HuH-7.5 (cell line): ENCODE measurements around the gene CCDC18.
"Not testable (repeated sequence)": the region's sequence is repeated elsewhere in the genome, so short reads cannot be mapped to it uniquely, and the experiment has no call there.

ENCODE experiments used
- DNase-seq: peaks from one replicate; pipeline ENCODE4 v3.0.0; 2011; ENCODE audit warnings: low spot score

CCDC18 gene

GRCh38 chr1:93171549-93172034 is 8.9 kb upstream of the CCDC18 start:
- no peak for DNase-seq

GRCh38 chr1:93172778-93173177 is 7.7 kb upstream of the CCDC18 start:
- DNase-seq, result no peak

- not testable (repeated sequence) for DNase-seq
Observed at GRCh38 chr1:93174638-93175037, 5.9 kb upstream of the CCDC18 start.

- no peak for DNase-seq
Observed at GRCh38 chr1:93177991-93178390, 2.5 kb upstream of the CCDC18 start.

GRCh38 chr1:93178418-93178817 is 2.1 kb upstream of the CCDC18 start:
- DNase-seq, result no peak

GRCh38 chr1:93179886-93180722 is 420 bp upstream of the CCDC18 start, which contains the start of gene TMED5:
Gene TMED5, minus strand, starts transcription at chr1:93180413. Its CDS starts 171 bp downstream, at chr1:93180242.
- peak; percentile 65 for DNase-seq

- no peak for DNase-seq
Observed at GRCh38 chr1:93186667-93187066, 6.1 kb downstream of the CCDC18 start.

- no peak for DNase-seq
Observed at GRCh38 chr1:93190432-93190831, 9.9 kb downstream of the CCDC18 start.

GRCh38 chr1:93194231-93194990 is 13.9 kb downstream of the CCDC18 start:
- DNase-seq, result no peak

GRCh38 chr1:93196591-93196990 is 16.1 kb downstream of the CCDC18 start:
- DNase-seq, result no peak

- no peak for DNase-seq
Observed at GRCh38 chr1:93199150-93199549, 18.6 kb downstream of the CCDC18 start.

GRCh38 chr1:93200086-93200620 is 19.6 kb downstream of the CCDC18 start:
- no peak for DNase-seq

- no peak for DNase-seq
Observed at GRCh38 chr1:93200714-93201113, 20.2 kb downstream of the CCDC18 start.

GRCh38 chr1:93205892-93206566 is 25.5 kb downstream of the CCDC18 start:
- DNase-seq, result no peak

GRCh38 chr1:93206567-93206954 is 26.0 kb downstream of the CCDC18 start:
- no peak for DNase-seq

- no peak for DNase-seq
Observed at GRCh38 chr1:93207211-93207610, 26.7 kb downstream of the CCDC18 start.

- DNase-seq, result no peak
Observed at GRCh38 chr1:93215322-93215721, 34.8 kb downstream of the CCDC18 start.

GRCh38 chr1:93219443-93219842 is 38.9 kb downstream of the CCDC18 start:
- no peak for DNase-seq

- DNase-seq, result not testable (repeated sequence)
Observed at GRCh38 chr1:93220716-93221115, 40.2 kb downstream of the CCDC18 start.

- no peak for DNase-seq
Observed at GRCh38 chr1:93221913-93222312, 41.4 kb downstream of the CCDC18 start.

GRCh38 chr1:93223023-93223675 is 42.6 kb downstream of the CCDC18 start:
- DNase-seq, result no peak

GRCh38 chr1:93235261-93235660 is 54.7 kb downstream of the CCDC18 start:
- DNase-seq, result no peak
